COR-L47 (cell line): ENCODE results near the gene ACD.

Source experiments
- DNase-seq: peaks from one replicate; lab custom pipeline; 2025; lab: John Stamatoyannopoulos, UW

Gene ACD

DNA sequence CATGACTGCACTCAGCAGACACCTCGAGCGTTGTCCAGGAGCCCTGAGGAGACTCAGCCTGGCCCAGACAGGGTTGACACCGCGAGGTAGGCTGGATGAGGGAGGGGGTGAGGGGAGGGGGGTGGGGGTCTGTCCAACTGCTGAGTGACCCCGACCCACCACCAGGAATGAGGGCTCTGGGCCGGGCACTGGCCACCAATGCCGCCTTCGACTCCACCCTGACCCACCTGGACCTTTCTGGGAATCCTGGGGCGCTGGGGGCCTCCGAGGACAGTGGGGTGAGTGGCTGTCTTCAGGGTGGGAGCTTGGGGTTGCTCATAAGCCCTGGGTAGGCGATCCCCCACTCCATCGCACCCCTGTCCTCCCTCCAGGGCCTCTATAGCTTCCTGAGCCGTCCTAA, 12.4 kb downstream of the ACD start:
- DNase-seq: no peak

DNA sequence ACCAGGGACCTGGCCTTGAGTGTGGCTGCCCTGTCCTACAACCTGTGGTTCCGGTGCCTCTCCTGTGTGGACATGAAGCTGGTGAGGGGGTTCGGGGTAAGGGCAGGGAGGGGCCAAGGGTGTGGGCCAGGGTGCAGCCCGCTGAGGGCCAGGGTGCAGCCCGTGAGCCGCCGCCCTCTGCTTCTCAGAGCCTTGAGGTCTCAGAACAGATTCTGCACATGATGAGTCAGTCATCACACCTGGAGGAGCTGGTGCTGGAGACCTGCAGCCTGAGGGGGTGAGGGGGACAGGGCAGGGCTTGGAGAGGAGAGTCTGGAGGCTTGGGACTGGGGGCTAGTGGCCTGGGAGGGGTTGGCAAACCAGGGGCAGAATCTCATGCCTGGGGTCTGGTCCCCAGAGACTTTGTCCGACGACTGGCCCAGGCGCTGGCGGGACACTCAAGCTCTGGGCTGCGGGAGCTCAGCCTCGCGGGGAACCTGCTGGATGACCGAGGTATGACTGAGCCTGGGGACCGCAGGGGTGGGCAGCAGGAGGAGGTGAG, 12.9 kb downstream of the ACD start:
- DNase-seq: no peak

DNA sequence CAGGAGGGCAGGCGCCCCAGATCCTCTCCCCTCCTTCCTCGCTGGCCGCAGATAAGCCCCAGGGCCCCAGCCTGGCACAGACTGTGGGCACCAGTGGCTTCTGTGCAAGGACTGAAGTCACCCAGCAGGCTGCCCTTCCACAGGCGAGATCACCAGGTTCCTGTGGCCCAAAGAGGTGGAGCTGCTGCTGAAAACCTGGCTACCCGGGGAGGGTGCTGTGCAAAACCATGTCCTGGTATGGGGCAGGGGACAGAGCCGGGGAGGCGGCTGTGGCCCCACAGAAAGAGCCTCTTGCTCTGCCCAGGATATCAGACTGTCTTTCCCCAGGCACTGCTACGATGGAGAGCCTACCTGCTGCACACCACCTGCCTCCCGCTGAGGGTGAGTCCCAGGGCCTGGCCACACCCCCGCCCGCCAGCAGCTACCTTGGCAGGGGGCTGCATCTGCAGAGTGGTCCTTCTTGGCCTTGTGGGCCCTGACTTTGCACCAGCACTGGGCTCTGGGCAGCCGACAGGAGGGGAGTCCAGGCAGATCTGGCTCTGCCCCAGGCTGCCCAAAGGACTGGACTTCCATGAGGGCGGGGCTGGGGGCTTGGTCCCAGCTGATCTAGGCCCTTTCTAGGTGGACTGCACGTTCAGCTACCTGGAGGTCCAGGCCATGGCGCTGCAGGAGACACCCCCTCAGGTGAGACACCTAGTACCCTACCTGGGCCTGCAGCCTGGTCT, 14.5 kb downstream of the ACD start:
- DNase-seq: no peak

- no peak for DNase-seq
Measured at GRCh38 chr16:67644038-67644437, 16.0 kb downstream of the ACD start.

DNA sequence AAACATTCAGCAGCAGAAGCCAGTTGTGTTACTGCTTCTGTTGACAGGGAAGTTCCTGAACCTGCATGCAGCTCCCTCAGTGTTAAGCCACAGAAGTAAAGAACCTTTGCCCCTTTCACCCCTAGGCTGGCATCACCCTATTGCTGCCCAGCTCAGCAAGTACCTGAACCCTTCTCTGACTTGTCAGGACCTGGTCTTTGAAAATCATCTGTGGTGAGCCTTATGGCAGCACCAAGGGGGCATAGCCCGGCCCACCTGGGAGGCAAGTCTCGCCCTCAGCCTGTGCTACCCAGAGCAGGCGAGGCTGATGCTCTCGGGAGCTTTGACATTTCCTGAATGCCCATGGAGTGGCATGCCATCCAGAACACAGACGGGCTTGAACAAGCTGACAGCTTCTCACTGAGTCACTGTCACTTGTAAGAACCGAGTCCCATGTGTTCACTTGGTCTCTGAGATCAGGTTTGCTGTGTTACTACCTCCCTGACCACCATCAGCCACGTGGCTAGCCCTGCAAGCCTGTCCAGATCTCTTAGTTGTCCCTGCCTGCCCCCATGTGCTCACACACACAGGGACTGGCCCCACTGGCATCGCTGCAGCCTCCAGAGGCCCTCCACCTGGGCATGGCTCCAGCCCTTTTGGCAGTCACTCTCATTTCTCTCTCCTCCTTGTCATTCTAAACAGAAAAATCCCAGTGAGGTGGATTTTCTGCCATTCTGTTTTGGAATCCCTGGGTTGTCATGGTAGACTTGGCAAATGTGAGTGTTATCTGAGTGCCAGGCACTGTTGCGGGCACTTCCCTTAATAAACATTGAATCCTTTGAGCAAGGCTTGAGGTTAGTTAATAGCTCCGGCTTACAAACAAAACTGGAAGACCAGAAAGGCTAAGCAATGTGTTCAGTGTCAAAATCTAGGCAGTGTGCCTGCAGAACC, 18.0 kb downstream of the ACD start:
- no peak for DNase-seq

DNA sequence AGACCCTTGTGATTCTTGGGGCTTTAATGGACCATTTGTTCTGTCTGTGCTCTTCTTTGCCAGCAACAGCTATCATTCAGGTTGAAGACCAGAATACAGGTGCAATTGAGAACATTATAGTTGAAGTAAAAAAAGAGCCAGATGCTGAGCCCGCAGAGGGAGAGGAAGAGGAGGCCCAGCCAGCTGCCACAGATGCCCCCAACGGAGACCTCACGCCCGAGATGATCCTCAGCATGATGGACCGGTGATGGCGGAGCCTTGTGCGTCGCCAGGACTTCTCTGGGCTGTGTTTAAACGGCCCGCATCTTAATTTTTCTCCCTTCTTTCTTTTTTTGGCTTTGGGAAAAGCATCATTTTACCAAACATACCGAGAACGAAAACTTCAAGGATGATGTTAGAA, 22.4 kb downstream of the ACD start:
- DNase-seq: no peak

- DNase-seq: no peak
Measured at GRCh38 chr16:67636713-67637112, 23.3 kb downstream of the ACD start.

GRCh38 chr16:67632415-67633172, 27.5 kb downstream of the ACD start:
- DNase-seq: no peak

DNA sequence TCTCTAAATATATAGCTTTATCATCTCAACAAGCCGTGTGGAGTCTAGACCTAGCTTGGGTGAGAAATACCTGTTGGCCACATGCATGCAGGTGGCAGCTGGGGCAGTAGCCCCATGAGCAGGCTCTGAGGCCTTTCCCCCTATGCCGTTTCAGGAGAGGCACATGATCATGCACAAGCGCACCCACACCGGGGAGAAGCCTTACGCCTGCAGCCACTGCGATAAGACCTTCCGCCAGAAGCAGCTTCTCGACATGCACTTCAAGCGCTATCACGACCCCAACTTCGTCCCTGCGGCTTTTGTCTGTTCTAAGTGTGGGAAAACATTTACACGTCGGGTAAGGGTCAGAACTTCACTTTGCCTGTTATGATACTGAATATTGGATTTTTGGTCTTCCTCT, 31.8 kb downstream of the ACD start:
- DNase-seq: no peak

DNA sequence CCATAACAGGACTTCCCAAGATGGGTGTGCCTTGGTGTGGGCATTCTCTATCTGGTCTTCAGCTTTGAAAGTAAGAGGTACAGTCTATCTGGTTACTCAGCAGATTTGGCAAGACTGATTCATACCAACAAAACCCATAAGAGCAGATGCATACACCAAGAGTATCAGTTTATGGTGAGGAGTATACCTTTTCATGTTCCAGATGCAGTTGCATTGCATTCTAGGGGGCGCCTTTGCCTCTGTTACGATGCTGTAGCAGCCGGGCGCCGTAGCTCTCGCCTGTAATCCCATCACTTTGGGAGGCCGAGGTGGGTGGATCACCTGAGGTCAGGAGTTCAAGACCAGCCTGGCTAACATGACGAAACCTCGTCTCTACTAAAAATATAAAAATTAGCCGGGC, 46.3 kb downstream of the ACD start:
- no peak for DNase-seq

DNA sequence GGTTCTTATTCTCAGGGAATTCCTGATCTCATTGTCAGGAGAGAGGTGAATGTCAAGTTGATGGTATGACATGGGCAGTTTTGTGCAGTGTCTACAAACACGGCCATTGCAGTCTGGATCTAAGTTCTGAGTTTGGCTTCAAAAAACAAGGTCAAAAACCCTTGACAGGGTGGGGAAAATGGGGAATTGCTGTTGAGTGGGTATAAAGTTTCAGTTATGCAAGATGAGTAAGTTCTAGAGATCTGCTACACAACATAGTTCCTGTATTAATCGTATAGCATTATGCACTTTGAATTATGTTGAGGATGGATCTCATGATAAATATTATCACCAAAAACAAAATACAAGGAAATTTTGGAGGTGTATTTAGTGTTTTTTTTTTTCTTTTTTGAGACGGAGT, 51.7 kb downstream of the ACD start:
- DNase-seq: no peak
